ENCODE results near the gene RASA4.
"Not testable (repeated sequence)": the region's sequence is repeated elsewhere in the genome, so short reads cannot be mapped to it uniquely, and the experiment has no call there.

Gene RASA4

GRCh38 chr7:102577315-102578240, 39.0 kb downstream of the RASA4 start:
- not testable (repeated sequence) for H4K20me1 ChIP-seq (ENCODE audit: control insufficient read depth, insufficient read depth, low read depth, low read length); H3K27me3 ChIP-seq (ENCODE audit: control insufficient read depth, low read length); H3K36me3 ChIP-seq (ENCODE audit: control insufficient read depth, low read length); H3K27ac ChIP-seq (ENCODE audit: low read depth, low read length); H3K4me2 ChIP-seq (ENCODE audit: low read length); H3K4me3 ChIP-seq (ENCODE audit: low read length); H3K9me3 ChIP-seq (ENCODE audit: control insufficient read depth, insufficient read depth, low read length); H3F3A ChIP-seq (ENCODE audit: control insufficient read depth, insufficient read depth); H3K79me2 ChIP-seq (ENCODE audit: control insufficient read depth, low read length); H3K4me1 ChIP-seq (ENCODE audit: control insufficient read depth, low read length); H3K9me2 ChIP-seq (replicated peaks; ENCODE audit: control insufficient read depth, low read length)

- H3K4me3 ChIP-seq (ENCODE audit: low read length); H3K27ac ChIP-seq (ENCODE audit: low read depth, low read length); H3K27me3 ChIP-seq (ENCODE audit: control insufficient read depth, low read length); H3F3A ChIP-seq (ENCODE audit: control insufficient read depth, insufficient read depth); H3K4me1 ChIP-seq (ENCODE audit: control insufficient read depth, low read length); H4K20me1 ChIP-seq (ENCODE audit: control insufficient read depth, insufficient read depth, low read depth, low read length); H3K9me3 ChIP-seq (ENCODE audit: control insufficient read depth, insufficient read depth, low read length); H3K9me2 ChIP-seq (replicated peaks; ENCODE audit: control insufficient read depth, low read length); H3K36me3 ChIP-seq (ENCODE audit: control insufficient read depth, low read length); H3K4me2 ChIP-seq (ENCODE audit: low read length); H3K79me2 ChIP-seq (ENCODE audit: control insufficient read depth, low read length): not testable (repeated sequence)
Observed at GRCh38 chr7:102576363-102576762, 40.2 kb downstream of the RASA4 start.

- not testable (repeated sequence) for H3K4me2 ChIP-seq (ENCODE audit: low read length)
Observed at GRCh38 chr7:102574607-102575006, 41.9 kb downstream of the RASA4 start.

GRCh38 chr7:102572261-102573239, 44.0 kb downstream of the RASA4 start, which contains the start of gene POLR2J3:
Gene POLR2J3 (minus strand): TSS chr7:102572583. CDS start chr7:102572521, 62 bp downstream.
- Histone ChIP-seq H3K4me3 (ENCODE audit: low read length) (peak within 1 kb of the TSS; percentile 76), H3K27ac (ENCODE audit: low read depth, low read length) (peak within 1 kb of the TSS; percentile 51), H3K4me2 (ENCODE audit: low read length) (peak within 1 kb of the TSS; percentile 58)
- not testable (repeated sequence) for H3K4me1 ChIP-seq (ENCODE audit: control insufficient read depth, low read length); H3K36me3 ChIP-seq (ENCODE audit: control insufficient read depth, low read length); H4K20me1 ChIP-seq (ENCODE audit: control insufficient read depth, insufficient read depth, low read depth, low read length); H3K27me3 ChIP-seq (ENCODE audit: control insufficient read depth, low read length); H3K79me2 ChIP-seq (ENCODE audit: control insufficient read depth, low read length); H3F3A ChIP-seq (ENCODE audit: control insufficient read depth, insufficient read depth); H3K9me3 ChIP-seq (ENCODE audit: control insufficient read depth, insufficient read depth, low read length); H3K9me2 ChIP-seq (replicated peaks; ENCODE audit: control insufficient read depth, low read length)
- TF ChIP-seq CTCF (IDR thresholded peaks at IDR 0.05; ENCODE audit: low read depth, low read length, poor library complexity, severe bottlenecking), result peak; percentile 49

More at GRCh38 chr7:102574607-102575006, 41.9 kb downstream of the RASA4 start:
- H3K9me3 ChIP-seq (ENCODE audit: control insufficient read depth, insufficient read depth, low read length); H3K27ac ChIP-seq (ENCODE audit: low read depth, low read length); H3K79me2 ChIP-seq (ENCODE audit: control insufficient read depth, low read length); H3K9me2 ChIP-seq (replicated peaks; ENCODE audit: control insufficient read depth, low read length); H4K20me1 ChIP-seq (ENCODE audit: control insufficient read depth, insufficient read depth, low read depth, low read length); H3K4me1 ChIP-seq (ENCODE audit: control insufficient read depth, low read length); H3K27me3 ChIP-seq (ENCODE audit: control insufficient read depth, low read length); H3K4me3 ChIP-seq (ENCODE audit: low read length); H3K36me3 ChIP-seq (ENCODE audit: control insufficient read depth, low read length); H3F3A ChIP-seq (ENCODE audit: control insufficient read depth, insufficient read depth): not testable (repeated sequence)

- not testable (repeated sequence) for H4K20me1 ChIP-seq (ENCODE audit: control insufficient read depth, insufficient read depth, low read depth, low read length); H3K79me2 ChIP-seq (ENCODE audit: control insufficient read depth, low read length); H3F3A ChIP-seq (ENCODE audit: control insufficient read depth, insufficient read depth); H3K9me2 ChIP-seq (replicated peaks; ENCODE audit: control insufficient read depth, low read length); H3K4me2 ChIP-seq (ENCODE audit: low read length); H3K4me3 ChIP-seq (ENCODE audit: low read length); H3K4me1 ChIP-seq (ENCODE audit: control insufficient read depth, low read length); H3K36me3 ChIP-seq (ENCODE audit: control insufficient read depth, low read length); H3K27ac ChIP-seq (ENCODE audit: low read depth, low read length); H3K27me3 ChIP-seq (ENCODE audit: control insufficient read depth, low read length); H3K9me3 ChIP-seq (ENCODE audit: control insufficient read depth, insufficient read depth, low read length)
Observed at GRCh38 chr7:102568620-102569019, 47.9 kb downstream of the RASA4 start.

GRCh38 chr7:102550808-102551422, 65.6 kb downstream of the RASA4 start, which contains the start of gene SPDYE2:
Gene SPDYE2 (plus strand): TSS chr7:102551226. CDS start chr7:102553256, 2,030 bp downstream.
- not testable (repeated sequence) for H3K27me3 ChIP-seq (ENCODE audit: control insufficient read depth, low read length); H3K4me2 ChIP-seq (ENCODE audit: low read length); H3K36me3 ChIP-seq (ENCODE audit: control insufficient read depth, low read length); H3K27ac ChIP-seq (ENCODE audit: low read depth, low read length); H3K9me3 ChIP-seq (ENCODE audit: control insufficient read depth, insufficient read depth, low read length); H3K9me2 ChIP-seq (replicated peaks; ENCODE audit: control insufficient read depth, low read length); H3K79me2 ChIP-seq (ENCODE audit: control insufficient read depth, low read length); H3F3A ChIP-seq (ENCODE audit: control insufficient read depth, insufficient read depth); H3K4me1 ChIP-seq (ENCODE audit: control insufficient read depth, low read length); H3K4me3 ChIP-seq (ENCODE audit: low read length); H4K20me1 ChIP-seq (ENCODE audit: control insufficient read depth, insufficient read depth, low read depth, low read length)

GRCh38 chr7:102546353-102546752, 70.2 kb downstream of the RASA4 start:
- not testable (repeated sequence) for H3K9me2 ChIP-seq (replicated peaks; ENCODE audit: control insufficient read depth, low read length); H3K36me3 ChIP-seq (ENCODE audit: control insufficient read depth, low read length); H3K4me3 ChIP-seq (ENCODE audit: low read length); H3K79me2 ChIP-seq (ENCODE audit: control insufficient read depth, low read length); H3K27ac ChIP-seq (ENCODE audit: low read depth, low read length); H4K20me1 ChIP-seq (ENCODE audit: control insufficient read depth, insufficient read depth, low read depth, low read length); H3K9me3 ChIP-seq (ENCODE audit: control insufficient read depth, insufficient read depth, low read length); H3K27me3 ChIP-seq (ENCODE audit: control insufficient read depth, low read length); H3K4me2 ChIP-seq (ENCODE audit: low read length); H3F3A ChIP-seq (ENCODE audit: control insufficient read depth, insufficient read depth); H3K4me1 ChIP-seq (ENCODE audit: control insufficient read depth, low read length)

Measured in DOHH2 (cell line).